ENCODE results near the gene C1QA. TPM values are rescaled to one million over a fixed set of nuclear protein-coding genes. Genes with fewer than 3 reads are reported as not detected.
A peak's percentile ranks its signal among the peaks of the same experiment; 100 is the strongest.

The C1QA gene
- total and polyA plus RNA-seq, 12 donors: 16.4 to 386 (median 34.6) TPM

DNA sequence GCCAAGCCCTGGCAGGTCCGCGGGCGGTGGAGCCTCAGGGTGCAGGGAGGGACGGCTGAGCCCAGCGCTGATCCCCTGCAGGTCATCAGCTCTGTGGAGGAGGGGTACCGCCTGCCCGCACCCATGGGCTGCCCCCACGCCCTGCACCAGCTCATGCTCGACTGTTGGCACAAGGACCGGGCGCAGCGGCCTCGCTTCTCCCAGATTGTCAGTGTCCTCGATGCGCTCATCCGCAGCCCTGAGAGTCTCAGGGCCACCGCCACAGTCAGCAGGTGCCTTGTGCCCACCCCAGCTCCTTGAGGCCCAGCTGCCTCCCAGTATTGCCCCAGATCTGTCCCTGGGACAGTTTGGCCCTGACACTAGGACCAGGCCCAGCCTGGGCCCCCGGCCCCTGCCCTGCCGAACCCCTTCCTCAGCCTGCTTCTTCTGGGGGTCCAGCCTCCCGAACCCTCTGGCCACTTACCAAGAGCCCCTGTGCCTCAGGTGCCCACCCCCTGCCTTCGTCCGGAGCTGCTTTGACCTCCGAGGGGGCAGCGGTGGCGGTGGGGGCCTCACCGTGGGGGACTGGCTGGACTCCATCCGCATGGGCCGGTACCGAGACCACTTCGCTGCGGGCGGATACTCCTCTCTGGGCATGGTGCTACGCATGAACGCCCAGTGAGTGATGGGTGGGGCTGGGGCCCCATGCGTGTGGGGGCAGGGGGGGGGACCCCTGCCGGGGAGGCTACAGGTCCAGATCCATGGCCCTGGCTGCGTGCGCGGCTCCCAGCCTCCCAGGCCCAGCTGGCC is 35.4 kb upstream of the C1QA start:
- H3K27me3 ChIP-seq: peaks cover 0 to 82% (median 51%) of the 10 kb centered on the region in 7 donors
- no peak for DNase-seq

DNA sequence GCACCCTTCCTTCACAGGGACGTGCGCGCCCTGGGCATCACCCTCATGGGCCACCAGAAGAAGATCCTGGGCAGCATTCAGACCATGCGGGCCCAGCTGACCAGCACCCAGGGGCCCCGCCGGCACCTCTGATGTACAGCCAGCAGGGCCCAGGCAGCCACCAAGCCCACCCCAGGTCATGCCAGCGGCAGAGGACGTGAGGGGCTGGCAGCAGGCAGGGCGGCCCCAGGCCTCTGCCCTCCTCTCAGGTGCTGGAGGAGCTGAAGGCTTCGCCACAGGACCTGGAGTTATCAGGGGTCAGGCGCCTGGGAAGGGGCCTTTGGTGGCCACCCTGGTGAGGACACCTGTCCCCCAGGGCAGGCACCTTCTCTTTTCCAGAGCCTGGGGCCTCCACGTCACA is 34.8 kb upstream of the C1QA start:
- intact Hi-C loops (cut with DNase I): no loop called here
- Histone ChIP-seq H3K36me3 (no peaks in the 10 kb centered on the region), H3K27me3 (peaks cover 0 to 86% (median 51%) of the 10 kb centered on the region in 7 donors), H3K4me1 (no peaks in the 10 kb centered on the region), H3K27ac (no peak overlapping the region), H3K9me3 (no peaks in the 10 kb centered on the region), H3K4me3 (no peak overlapping the region)
- 83 to 87% methylated on average over 12 of the region's 12 CpGs for WGBS, 2 donors
- DNase-seq: no peak
- ATAC-seq: peak in 1 of 8 donors; percentile 25
- TF ChIP-seq, protein P1, sequence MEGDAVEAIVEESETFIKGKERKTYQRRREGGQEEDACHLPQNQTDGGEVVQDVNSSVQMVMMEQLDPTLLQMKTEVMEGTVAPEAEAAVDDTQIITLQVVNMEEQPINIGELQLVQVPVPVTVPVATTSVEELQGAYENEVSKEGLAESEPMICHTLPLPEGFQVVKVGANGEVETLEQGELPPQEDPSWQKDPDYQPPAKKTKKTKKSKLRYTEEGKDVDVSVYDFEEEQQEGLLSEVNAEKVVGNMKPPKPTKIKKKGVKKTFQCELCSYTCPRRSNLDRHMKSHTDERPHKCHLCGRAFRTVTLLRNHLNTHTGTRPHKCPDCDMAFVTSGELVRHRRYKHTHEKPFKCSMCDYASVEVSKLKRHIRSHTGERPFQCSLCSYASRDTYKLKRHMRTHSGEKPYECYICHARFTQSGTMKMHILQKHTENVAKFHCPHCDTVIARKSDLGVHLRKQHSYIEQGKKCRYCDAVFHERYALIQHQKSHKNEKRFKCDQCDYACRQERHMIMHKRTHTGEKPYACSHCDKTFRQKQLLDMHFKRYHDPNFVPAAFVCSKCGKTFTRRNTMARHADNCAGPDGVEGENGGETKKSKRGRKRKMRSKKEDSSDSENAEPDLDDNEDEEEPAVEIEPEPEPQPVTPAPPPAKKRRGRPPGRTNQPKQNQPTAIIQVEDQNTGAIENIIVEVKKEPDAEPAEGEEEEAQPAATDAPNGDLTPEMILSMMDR (IDR thresholded peaks at IDR 0.05): no peak

More for the DNA sequence above, 35.4 kb upstream of the C1QA start:
- intact Hi-C loops (cut with DNase I): no loop called here
- TF ChIP-seq, protein P1 (IDR thresholded peaks at IDR 0.05): no peak
- ATAC-seq: peak in 1 of 8 donors; percentile 42
- Histone ChIP-seq H3K27ac (no peak overlapping the region), H3K4me3 (no peak overlapping the region), H3K9me3 (no peaks in the 10 kb centered on the region), H3K4me1 (no peaks in the 10 kb centered on the region), H3K36me3 (no peaks in the 10 kb centered on the region)
- WGBS, 2 donors: 83 to 85% methylated on average over 38 to 39 of the region's 39 CpGs

DNA sequence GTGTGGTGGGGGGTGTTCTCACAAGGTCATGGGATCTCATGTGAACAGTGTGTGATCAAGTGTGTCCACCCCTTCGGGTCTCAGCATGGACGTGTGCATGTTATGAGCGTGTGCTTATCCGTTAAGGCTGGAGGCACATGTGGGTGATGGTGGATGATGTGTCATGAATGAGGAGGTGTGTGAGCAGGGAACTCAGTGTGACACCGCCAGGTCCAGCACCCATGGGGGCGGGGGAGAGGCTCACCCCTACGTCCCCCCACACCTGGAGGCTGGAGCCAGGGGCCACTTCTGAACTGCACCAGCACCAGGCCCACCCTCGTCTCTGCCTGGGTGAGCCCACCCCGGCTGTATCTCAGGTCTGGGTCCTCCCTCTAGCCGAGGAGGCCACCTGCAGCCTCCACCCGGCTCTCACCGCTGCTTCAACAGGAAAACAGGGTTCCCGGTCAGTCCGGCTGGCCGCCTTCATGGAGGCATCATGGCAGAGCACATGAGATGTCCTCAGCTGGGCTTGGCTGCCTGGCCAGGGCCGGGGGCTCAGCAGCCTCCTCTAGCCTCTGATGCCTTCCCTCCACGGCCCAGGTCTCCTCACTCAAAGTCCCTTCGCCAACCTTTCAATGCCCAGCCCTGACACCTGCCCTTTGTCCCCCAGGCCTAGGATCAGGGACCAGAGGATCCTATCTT is 34.2 kb upstream of the C1QA start:
- no peak overlapping the region for H3K27ac ChIP-seq
- H3K9me3 ChIP-seq: no peaks in the 10 kb centered on the region
- TF ChIP-seq, protein P1 (IDR thresholded peaks at IDR 0.05): no peak
- no peak for DNase-seq
- H3K4me3 ChIP-seq: no peak overlapping the region
- no peaks in the 10 kb centered on the region for H3K4me1 ChIP-seq
- intact Hi-C loops (cut with DNase I): no loop called here
- WGBS, 2 donors: 83 to 84% methylated on average over 18 of the region's 18 CpGs
- H3K36me3 ChIP-seq: no peaks in the 10 kb centered on the region
- H3K27me3 ChIP-seq: peaks cover 0 to 92% (median 52%) of the 10 kb centered on the region in 7 donors
- ATAC-seq: no peak

- 54 to 59% methylated on average over 4 of the region's 4 CpGs for WGBS, 2 donors
- Histone ChIP-seq H3K4me3 (no peak overlapping the region), H3K4me1 (no peaks in the 10 kb centered on the region), H3K9me3 (no peaks in the 10 kb centered on the region), H3K27me3 (peaks cover 0 to 96% (median 76%) of the 10 kb centered on the region in 7 donors), H3K27ac (no peak overlapping the region), H3K36me3 (no peaks in the 10 kb centered on the region)
- no peak for ATAC-seq
- TF ChIP-seq, protein P1 (IDR thresholded peaks at IDR 0.05): no peak
- no peak for DNase-seq
- intact Hi-C loops (cut with DNase I): no loop called here
Measured at GRCh38 chr1:22606161-22606560, 30.3 kb upstream of the C1QA start.

All from heart right ventricle (tissue), 16 donors.